K562 (cell line): ENCODE results near the gene BTF3L4. TPM values are rescaled to one million over a fixed set of nuclear protein-coding genes. Genes with fewer than 3 reads are reported as not detected.

Experiments
- ATAC-seq: fragments of 200-7000 bp; cut with Tn5 transposase; 3 replicates; pipeline ENCODE4 v1.9.1; 2020; ENCODE audit warnings: moderate library complexity
- BruUV-seq: library from RNA; stranded (reverse); fragments of 400-500 nt; replicated peaks from 2 replicates; lab custom pipeline; 2021; lab: Mats Ljungman, UMichigan
- CTCF ChIA-PET: fragments of 300-600 bp; formaldehyde crosslinking; extraction: SDS; loops from one replicate; lab custom pipeline; 2021; ENCODE audit warnings: low intra/inter-chr PET ratio; lab: Yijun Ruan, JAX
- POLR2A ChIA-PET: fragments of 300-600, 350-650 bp; sonication (Branson Sonifier 250); formaldehyde crosslinking; extraction: SDS; loops from one replicate; lab custom pipeline; 2021; ENCODE audit warnings: antibody characterized with exemption, inconsistent platforms; lab: Yijun Ruan, JAX
- DNase-seq, 4 experiments: peaks; one replicate each; pipeline versions ENCODE4 v3.0.0 to v3.0.0-alpha.2; 2011 to 2018; ENCODE audit warnings: low spot score in 3 of 4, mixed read lengths in 3 of 4; ENCODE audit errors: extremely low read depth in 1 of 4
- FAIRE-seq: peaks from 2 replicates; lab custom pipeline; 2011; peaks lifted over from hg19 to GRCh38; lab: Jason Lieb, UNC
- H2AFZ ChIP-seq: 2 replicates; pipeline ENCODE4 v1.6.0; 2011; ENCODE audit warnings: low read depth, low read length, control low read depth, inconsistent platforms
- H3K27ac ChIP-seq: fragments of 200-600 bp; 3 replicates; pipeline ENCODE4 v1.8.0; 2011; ENCODE audit warnings: low read depth, mild to moderate bottlenecking, control low read depth, inconsistent platforms, low read length, moderate library complexity, mixed read lengths; ENCODE audit errors: extremely low read depth
- H3K27me3 ChIP-seq, 2 experiments: fragments of 300-600 bp in 1 of 2; 2 replicates in 1 of 2; 3 replicates in 1 of 2; pipeline versions ENCODE4 v1.6.0 to v1.8.0; 2011; ENCODE audit warnings: inconsistent platforms in 2 of 2, low read length in 2 of 2, mild to moderate bottlenecking in 1 of 2, mixed read lengths in 1 of 2, moderate library complexity in 1 of 2; ENCODE audit not compliant: control insufficient read depth in 2 of 2, insufficient read depth in 2 of 2
- H3K36me3 ChIP-seq: fragments of 300-600 bp; 3 replicates; pipeline ENCODE4 v1.8.0; 2011; ENCODE audit warnings: mild to moderate bottlenecking, low read length, inconsistent platforms; ENCODE audit not compliant: control insufficient read depth, insufficient read depth
- H3K4me1 ChIP-seq, 2 experiments: fragments of 200-600 bp in 1 of 2; replicated peaks in 1 of 2; 2 replicates in 1 of 2; 3 replicates in 1 of 2; pipeline versions ENCODE4 v1.5.1 to v1.8.0; 2011; ENCODE audit warnings: inconsistent platforms in 2 of 2, low read length in 2 of 2, mild to moderate bottlenecking in 1 of 2, mixed read lengths in 1 of 2, moderate library complexity in 1 of 2; ENCODE audit not compliant: control insufficient read depth in 2 of 2, insufficient read depth in 2 of 2
- H3K4me2 ChIP-seq: 2 replicates; pipeline ENCODE4 v1.6.1; 2011; ENCODE audit warnings: low read length, control low read depth, inconsistent platforms, mixed read lengths; ENCODE audit not compliant: insufficient read depth
- H3K4me3 ChIP-seq: fragments of 200-600 bp; sonication (generic), shearing (Covaris generic); 2 replicates; pipeline ENCODE4 v1.5.1; 2016; ENCODE audit warnings: control low read depth, inconsistent platforms
- H3K79me2 ChIP-seq: fragments of 200-600 bp; 3 replicates; pipeline ENCODE4 v1.8.0; 2011; ENCODE audit warnings: low read length, inconsistent platforms; ENCODE audit not compliant: control insufficient read depth, insufficient read depth
- H3K9ac ChIP-seq, 2 experiments: 2 replicates each; pipeline versions ENCODE4 v1.6.0 to v1.6.1; 2011; ENCODE audit warnings: low read depth in 2 of 2, low read length in 2 of 2, control low read depth in 1 of 2, inconsistent platforms in 1 of 2, mild to moderate bottlenecking in 1 of 2, mixed read lengths in 1 of 2; ENCODE audit not compliant: insufficient read depth in 1 of 2
- H3K9me1 ChIP-seq: one replicate; pipeline ENCODE4 v1.6.0; 2011; ENCODE audit warnings: inconsistent platforms, mild to moderate bottlenecking, low read length, moderate library complexity; ENCODE audit not compliant: control insufficient read depth, insufficient read depth
- H3K9me3 ChIP-seq: replicated peaks from 2 replicates; pipeline ENCODE4 v1.5.1; 2011; ENCODE audit warnings: low read depth, low read length, inconsistent platforms; ENCODE audit not compliant: control insufficient read depth, insufficient read depth
- H4K20me1 ChIP-seq: replicated peaks from 2 replicates; pipeline ENCODE4 v1.6.1; 2011; ENCODE audit warnings: low read length, inconsistent platforms, mixed read lengths; ENCODE audit not compliant: control insufficient read depth, insufficient read depth
- KAT7 ChIP-seq: sonication (generic); formaldehyde crosslinking; IDR thresholded peaks from 2 replicates; pipeline ENCODE4 v1.8.0; 2022; ENCODE audit warnings: missing genetic modification reagents, mild to moderate bottlenecking, borderline replicate concordance
- PKNOX1 ChIP-seq: fragments of 450-650 bp; IDR thresholded peaks from 2 replicates; pipeline ENCODE4 v1.6.1; 2016
- RFX5 ChIP-seq: IDR thresholded peaks from 2 replicates; pipeline ENCODE4 v1.6.1; 2011; ENCODE audit warnings: low read depth, mild to moderate bottlenecking, improper control_type of control experiment, low read length
- TAF7 ChIP-seq: fragments of 450-650 bp; IDR thresholded peaks from 2 replicates; pipeline ENCODE4 v1.6.1; 2016; ENCODE audit warnings: missing genetic modification characterization, missing compliant biosample characterization
- WGBS: fragments of 100-300 bp; shearing (Covaris generic); methylation state at CpG from one replicate; pipeline ENCODE4 v1.1.6; 2016; ENCODE audit warnings: low coverage, mixed read lengths; ENCODE audit not compliant: insufficient coverage; ENCODE audit errors: missing lambda C conversion rate; 5-methylcytosine and 5-hydroxymethylcytosine counted together
- in situ Hi-C: fragments of 300-500 bp; cut with MboI; formaldehyde crosslinking; loops from 4 replicates; pipeline ENCODE4 v1.15.0; 2018; ENCODE audit warnings: inconsistent platforms, mixed read lengths
- intact Hi-C: fragments of 100-400 bp; cut with micrococcal nuclease; formaldehyde crosslinking; loops from 2 replicates; pipeline ENCODE4 v1.14.2; 2022
- polyA plus RNA-seq, 8 experiments: library from polyadenylated mRNA; depleted of rRNA in 4 of 8; stranded (reverse) in 5 of 8; unstranded in 3 of 8; fragments of >200 nt; fragmentation: Nextera tagmentation in 2 of 8; fragmentation: Illumina TruSeq in 1 of 8; extraction: Ambion mirVana in 2 of 8; extraction: Trizol in 1 of 8; gene quantifications; 2 replicates each; pipeline versions ENCODE4 v1.2.1 to v1.2.3, GENCODE V29; 2011 to 2014; ENCODE audit warnings: inconsistent platforms in 1 of 8, missing spikeins in 1 of 8
- total RNA-seq, 7 experiments: library from RNA; depleted of rRNA in 6 of 7; stranded (reverse); fragments of >200 nt in 6 of 7; fragmentation: Illumina TruSeq in 2 of 7; extraction: Trizol in 2 of 7; gene quantifications; 2 replicates each; pipeline versions ENCODE4 v1.2.1 to v1.2.3, GENCODE V29; 2011 to 2021; ENCODE audit warnings: low replicate concordance in 1 of 7

Gene BTF3L4
- total and polyA plus RNA-seq, 9 of the 15 experiments (the other 6 are each of a cell fraction or from before 2014, with no cell fraction given), result 40.1 to 106 (median 88.8) TPM

DNA sequence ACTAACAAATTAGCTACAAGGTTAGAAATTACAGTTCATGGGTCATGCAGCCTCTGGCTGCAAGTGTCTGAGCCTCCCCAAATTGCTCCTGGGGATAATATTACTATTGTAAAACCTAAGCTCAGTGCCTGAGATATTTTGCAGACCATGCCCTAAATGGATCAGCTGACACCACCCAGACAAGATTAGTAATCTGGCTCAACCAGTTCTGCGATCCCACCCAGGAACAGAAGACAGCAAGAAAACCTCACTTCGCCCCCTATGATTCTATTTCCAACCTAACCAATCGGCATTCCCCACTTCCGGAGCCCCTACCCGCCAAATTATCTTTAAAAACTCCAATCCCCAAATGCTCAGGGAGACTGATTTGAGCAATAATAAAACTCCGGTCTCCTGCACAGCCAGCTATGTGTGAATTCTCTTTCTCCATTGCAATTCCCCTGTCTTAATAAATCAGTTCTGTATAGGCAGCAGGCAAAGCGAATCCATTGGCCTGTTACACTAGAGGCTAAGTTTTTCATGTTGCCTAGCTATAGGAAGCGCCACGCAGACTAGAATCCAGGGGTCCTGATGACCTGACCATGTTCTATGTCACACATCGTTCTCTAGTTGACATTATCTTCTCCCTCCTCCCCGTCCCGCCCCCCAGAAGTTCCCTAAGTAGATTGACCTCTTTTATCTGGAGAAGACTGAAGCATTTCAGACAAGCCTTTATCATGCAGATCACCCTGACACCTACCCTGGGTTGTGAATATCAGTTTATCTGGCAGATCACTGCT, 63.4 kb downstream of the BTF3L4 start:
- FAIRE-seq, result no peak

More for the DNA sequence above, 63.4 kb downstream of the BTF3L4 start:
- Histone ChIP-seq H3K36me3 (no peaks in the 10 kb centered on the region), H3K9ac (no peak overlapping the region), H3K27ac (no peak overlapping the region), H3K79me2 (no peaks in the 10 kb centered on the region), H3K9me3 (no peaks in the 10 kb centered on the region), H4K20me1 (no peaks in the 10 kb centered on the region), H2AFZ (no peak overlapping the region), H3K4me2 (no peak overlapping the region), H3K27me3 (peaks cover 0 to 9% of the 10 kb centered on the region in 2 experiments; a peak in 2 of 5 replicates), H3K4me1 (peaks cover 0 to 4% of the 10 kb centered on the region in 2 experiments; a peak in 1 of 5 replicates), H3K4me3 (no peak overlapping the region), H3K9me1 (no peaks in the 10 kb centered on the region)
- in situ Hi-C loops, result no loop called here
- ChIA-PET CTCF (no interaction called here), POLR2A (interaction anchor here (0.6 to 1.3 kb wide), 3 partner anchors 21 to 195 kb away, joined by 3 to 4 read pairs (median 3); no protein-coding TSS in a partner anchor)
- 10% methylated on average over 12 of the region's 12 CpGs for WGBS
- ATAC-seq (peak; percentile 58), DNase-seq (no peak)
- no TSS peak for BruUV-seq
- intact Hi-C loops, result no loop called here
- TF ChIP-seq PKNOX1 (0 out of 2 replicates have a peak, but pooled peaks have one; percentile 6), TAF7 (tag) (no peak), RFX5 (no peak), KAT7 (CRISPR knock-in tag) (no peak)
